ENCODE measurements around the gene TSPAN12.

GRCh38 chr7:120827371-120828118, 30.4 kb downstream of the TSPAN12 start:
- TF ChIP-seq CTCF (conservative IDR thresholded peaks at IDR 0.05; ENCODE audit: low read depth, low read length) = no peak
- TF ChIP-seq USF2 (IDR thresholded peaks at IDR 0.05; ENCODE audit: low read depth, low read length) = no peak
- TF ChIP-seq POLR2A (IDR thresholded peaks at IDR 0.05; ENCODE audit: low read depth, low read length) = no peak
- TF ChIP-seq RFX5 (IDR thresholded peaks at IDR 0.05; ENCODE audit: low read depth, low read length) = no peak
